Neuronal stem cell (in vitro differentiated cells): ENCODE results near the gene ZFAND4. TPM values are rescaled to one million over a fixed set of nuclear protein-coding genes. Genes with fewer than 3 reads are reported as not detected.
"Not testable (repeated sequence)": the region's sequence is repeated elsewhere in the genome, so short reads cannot be mapped to it uniquely, and the experiment has no call there.

Source experiments
- DNase-seq: peaks from one replicate; pipeline ENCODE4 v3.0.0-alpha.2; 2013; ENCODE audit warnings: low spot score
- H2AFZ ChIP-seq: one replicate; pipeline ENCODE4 v1.6.1; 2013; ENCODE audit warnings: mild to moderate bottlenecking, low read length, inconsistent platforms
- H2AK5ac ChIP-seq: 2 replicates; pipeline ENCODE4 v1.6.1; 2013; ENCODE audit warnings: low read depth, mild to moderate bottlenecking, inconsistent platforms, low read length, moderate library complexity, mixed read lengths
- H2BK120ac ChIP-seq: 2 replicates; pipeline ENCODE4 v1.6.1; 2013; ENCODE audit warnings: low read depth, mild to moderate bottlenecking, inconsistent platforms, low read length, moderate library complexity, mixed read lengths
- H2BK12ac ChIP-seq: one replicate; pipeline ENCODE4 v1.6.1; 2013; ENCODE audit warnings: low read length, inconsistent platforms
- H2BK15ac ChIP-seq: 2 replicates; pipeline ENCODE4 v1.6.1; 2013; ENCODE audit warnings: mild to moderate bottlenecking, low read length, inconsistent platforms, mixed read lengths
- H2BK5ac ChIP-seq: one replicate; pipeline ENCODE4 v1.6.1; 2013; ENCODE audit warnings: inconsistent platforms, mild to moderate bottlenecking, low read length, moderate library complexity
- H3K14ac ChIP-seq: one replicate; pipeline ENCODE4 v1.6.1; 2013; ENCODE audit warnings: low read length, inconsistent platforms
- H3K18ac ChIP-seq: 2 replicates; pipeline ENCODE4 v1.6.1; 2013; ENCODE audit warnings: low read length, inconsistent platforms
- H3K23ac ChIP-seq: 2 replicates; pipeline ENCODE4 v1.6.1; 2013; ENCODE audit warnings: low read depth, mild to moderate bottlenecking, mixed read lengths, low read length, inconsistent platforms; ENCODE audit not compliant: poor library complexity
- H3K27ac ChIP-seq: replicated peaks from 3 replicates; pipeline ENCODE4 v1.5.1; 2013; ENCODE audit warnings: low read length, inconsistent platforms
- H3K27me3 ChIP-seq, 3 experiments: 2 replicates each; pipeline ENCODE4 v1.6.1; 2013; ENCODE audit warnings: low read length in 3 of 3, mild to moderate bottlenecking in 2 of 3, inconsistent platforms in 1 of 3, low read depth in 1 of 3, mixed read lengths in 1 of 3, moderate library complexity in 1 of 3; ENCODE audit not compliant: control insufficient read depth in 3 of 3, insufficient read depth in 3 of 3
- H3K36me3 ChIP-seq, 2 donors: replicated peaks in 1 of 2; 2 replicates each; pipeline ENCODE4 v1.6.1; 2013; ENCODE audit warnings: low read length in 2 of 2; ENCODE audit not compliant: control insufficient read depth in 2 of 2, insufficient read depth in 2 of 2
- H3K4ac ChIP-seq: 2 replicates; pipeline ENCODE4 v1.6.1; 2013; ENCODE audit warnings: inconsistent platforms, mild to moderate bottlenecking, low read length, moderate library complexity
- H3K4me1 ChIP-seq, 2 donors: 1 replicate in 1 of 2; 2 replicates in 1 of 2; pipeline ENCODE4 v1.6.1; 2013; ENCODE audit warnings: low read length in 2 of 2, low read depth in 1 of 2; ENCODE audit not compliant: control insufficient read depth in 2 of 2, insufficient read depth in 1 of 2
- H3K4me2 ChIP-seq: one replicate; pipeline ENCODE4 v1.6.1; 2013; ENCODE audit warnings: mild to moderate bottlenecking, low read length, inconsistent platforms; ENCODE audit not compliant: insufficient read depth, poor library complexity, severe bottlenecking
- H3K4me3 ChIP-seq, 2 donors: 2 replicates each; pipeline ENCODE4 v1.5.1; 2013; ENCODE audit warnings: low read length in 2 of 2, mild to moderate bottlenecking in 2 of 2, inconsistent platforms in 1 of 2, moderate library complexity in 1 of 2
- H3K79me1 ChIP-seq: one replicate; pipeline ENCODE4 v1.6.1; 2013; ENCODE audit warnings: low read depth, mild to moderate bottlenecking, inconsistent platforms, low read length, moderate library complexity
- H3K9ac ChIP-seq: one replicate; pipeline ENCODE4 v1.6.1; 2013; ENCODE audit warnings: mild to moderate bottlenecking, low read depth, low read length, inconsistent platforms; ENCODE audit not compliant: poor library complexity
- H3K9me3 ChIP-seq, 2 donors: replicated peaks in 1 of 2; 2 replicates each; pipeline versions ENCODE3 to v1.6.1; 2013; ENCODE audit warnings: low read length in 2 of 2, mild to moderate bottlenecking in 2 of 2, inconsistent platforms in 1 of 2, low read depth in 1 of 2, mixed read lengths in 1 of 2, moderate library complexity in 1 of 2; ENCODE audit not compliant: control insufficient read depth in 2 of 2, insufficient read depth in 1 of 2
- H4K8ac ChIP-seq: one replicate; pipeline ENCODE4 v1.6.1; 2013; ENCODE audit warnings: low read depth, mild to moderate bottlenecking, inconsistent platforms, low read length, moderate library complexity
- H4K91ac ChIP-seq: one replicate; pipeline ENCODE4 v1.6.1; 2013; ENCODE audit warnings: low read length, low read depth, mild to moderate bottlenecking, inconsistent platforms; ENCODE audit not compliant: poor library complexity
- WGBS, 2 donors: extraction: QIAGEN DNeasy Blood & Tissue Kit; methylation state at CpG; one replicate each; pipeline ENCODE4 v1.1.7; 2013; ENCODE audit warnings: missing lambda C conversion rate in 2 of 2, mixed read lengths in 1 of 2; ENCODE audit not compliant: insufficient read length in 2 of 2, insufficient replicate concordance in 1 of 2; ENCODE audit errors: extremely low coverage in 2 of 2; 5-methylcytosine and 5-hydroxymethylcytosine counted together
- polyA plus RNA-seq, 2 experiments: library from polyadenylated mRNA; stranded (reverse); fragments of 200-250 nt; gene quantifications; one replicate each; pipeline ENCODE4 v1.2.3, GENCODE V29; 2013

Gene ZFAND4
- polyA plus RNA-seq (2013, experiment 1 of 2): 8.6 TPM
- polyA plus RNA-seq (2013, experiment 2 of 2): 9.3 TPM

- Histone ChIP-seq H3K4me1 (no peaks in the 10 kb centered on the region), H3K9ac (peak within 1 kb of the TSS; percentile 96), H3K36me3 (no peaks in the 10 kb centered on the region), H2BK5ac (no peak within 1 kb of the TSS), H3K23ac (no peak within 1 kb of the TSS), H2BK15ac (no peak within 1 kb of the TSS), H2BK120ac (no peak within 1 kb of the TSS), H2BK12ac (no peak within 1 kb of the TSS), H2AK5ac (peak within 1 kb of the TSS; percentile 64), H3K4me3 (peak within 1 kb of the TSS; percentile 83 to 95), H3K18ac (peak within 1 kb of the TSS; percentile 93), H3K79me1 (no peaks in the 10 kb centered on the region), H3K27me3 (no peaks in the 10 kb centered on the region), H3K9me3 (no peaks in the 10 kb centered on the region), H3K14ac (peak within 1 kb of the TSS; percentile 79), H3K27ac (peak within 1 kb of the TSS; percentile 93), H4K91ac (no peak within 1 kb of the TSS), H2AFZ (peak within 1 kb of the TSS; percentile 98), H3K4ac (no peak within 1 kb of the TSS), H3K4me2 (peak within 1 kb of the TSS; percentile 69), H4K8ac (no peak within 1 kb of the TSS)
- WGBS, 2 donors: no CpG with 5 or more reads among the region's 96 CpGs
- peak; percentile 95 for DNase-seq
Observed at GRCh38 chr10:45672181-45673073, at the start of gene ZFAND4. Gene ZFAND4, minus strand, starts transcription at chr10:45672772. Its CDS starts 9,047 bp downstream, at chr10:45663725.

DNA sequence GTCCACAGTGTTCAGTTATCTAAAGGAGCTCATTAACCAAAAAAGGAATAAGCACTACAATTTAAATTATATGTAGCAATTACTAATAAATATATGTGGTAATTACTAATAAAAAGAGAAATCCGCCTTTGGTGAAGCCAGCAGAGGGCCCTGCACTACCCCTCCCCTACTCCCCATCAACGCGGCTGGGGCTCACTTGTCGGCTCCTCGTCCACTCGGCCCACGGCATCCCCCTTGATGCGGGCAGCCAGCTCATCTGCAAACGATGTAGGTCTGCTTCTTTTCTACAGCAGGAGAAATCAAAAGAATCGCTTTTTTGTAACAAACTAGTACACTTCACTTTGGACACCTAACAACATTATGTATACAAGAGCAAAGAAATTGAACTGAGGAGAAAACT, 48.9 kb upstream of the ZFAND4 start:
- not testable (repeated sequence) for H3K18ac ChIP-seq, H3K14ac ChIP-seq, H3K4me2 ChIP-seq, H3K4me3 ChIP-seq, H2AK5ac ChIP-seq, H2AFZ ChIP-seq, H4K91ac ChIP-seq, H2BK15ac ChIP-seq, H2BK12ac ChIP-seq, H3K27me3 ChIP-seq, H2BK5ac ChIP-seq, H3K27ac ChIP-seq, H3K23ac ChIP-seq, H3K36me3 ChIP-seq, DNase-seq, H3K4ac ChIP-seq, H3K9me3 ChIP-seq, H2BK120ac ChIP-seq, H3K9ac ChIP-seq, H4K8ac ChIP-seq, H3K79me1 ChIP-seq, H3K4me1 ChIP-seq
- no CpG with 5 or more reads among the region's 10 CpGs for WGBS, 2 donors

GRCh38 chr10:45717642-45718041, 45.1 kb upstream of the ZFAND4 start:
- H3K27me3 ChIP-seq, H2AK5ac ChIP-seq, H3K36me3 ChIP-seq, H3K4ac ChIP-seq, H3K4me1 ChIP-seq, H3K23ac ChIP-seq, H3K4me3 ChIP-seq, H3K79me1 ChIP-seq, H3K14ac ChIP-seq, H2AFZ ChIP-seq, H3K4me2 ChIP-seq, H2BK120ac ChIP-seq, H4K91ac ChIP-seq, H2BK15ac ChIP-seq, H3K27ac ChIP-seq, H2BK12ac ChIP-seq, H3K9ac ChIP-seq, H2BK5ac ChIP-seq, H4K8ac ChIP-seq, H3K18ac ChIP-seq, H3K9me3 ChIP-seq, DNase-seq: not testable (repeated sequence)
- no CpG with 5 or more reads among the region's 1 CpG for WGBS, 2 donors

DNA sequence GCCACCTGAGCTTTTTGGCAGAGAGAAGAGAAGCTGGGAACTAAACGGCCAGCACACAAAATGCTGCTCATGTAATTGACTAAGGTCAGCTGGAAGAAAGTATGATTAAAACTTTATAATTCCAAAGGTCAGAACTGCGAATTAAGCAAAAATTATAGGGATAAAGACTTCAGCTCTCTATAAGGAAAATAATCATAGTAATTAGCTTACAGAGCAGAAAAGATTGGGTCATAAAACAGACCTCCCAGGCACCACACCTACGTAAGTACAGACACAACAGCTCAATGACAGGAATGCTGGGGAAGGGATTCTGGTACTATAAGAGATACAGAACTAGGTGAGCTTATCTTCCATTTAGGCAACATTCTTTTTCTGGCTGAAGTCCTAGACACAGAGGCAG, 44.5 kb upstream of the ZFAND4 start:
- H2AK5ac ChIP-seq, H3K79me1 ChIP-seq, H2BK5ac ChIP-seq, H3K27ac ChIP-seq, H2BK15ac ChIP-seq, H2BK120ac ChIP-seq, H4K8ac ChIP-seq, H3K36me3 ChIP-seq, H3K4ac ChIP-seq, H3K4me3 ChIP-seq, H3K9me3 ChIP-seq, H3K4me2 ChIP-seq, H3K9ac ChIP-seq, H3K18ac ChIP-seq, H2BK12ac ChIP-seq, H4K91ac ChIP-seq, H3K23ac ChIP-seq, H3K4me1 ChIP-seq, H3K27me3 ChIP-seq, H2AFZ ChIP-seq, H3K14ac ChIP-seq, DNase-seq: not testable (repeated sequence)
- no CpG with 5 or more reads among the region's 3 CpGs for WGBS, 2 donors
